SHP77 treated with DMSO at 0.1 percent for 48 hours (cell line): ENCODE results near the gene TMEM272.

Experiments
- DNase-seq: peaks from one replicate; lab custom pipeline; 2025; lab: John Stamatoyannopoulos, UW

TMEM272 gene

GRCh38 chr13:51780099-51780498, 64.9 kb downstream of the TMEM272 start:
- DNase-seq: no peak

GRCh38 chr13:51778392-51778791, 66.6 kb downstream of the TMEM272 start:
- DNase-seq: no peak

GRCh38 chr13:51777921-51778320, 67.1 kb downstream of the TMEM272 start:
- DNase-seq: no peak

GRCh38 chr13:51776179-51776578, 68.8 kb downstream of the TMEM272 start:
- DNase-seq: no peak

- DNase-seq: no peak
These were observed 71.5 kb downstream of the TMEM272 start for GRCh38 chr13:51773515-51773914.

- no peak for DNase-seq
These were observed 72.2 kb downstream of the TMEM272 start for GRCh38 chr13:51772781-51773180.

- DNase-seq: no peak
These were observed 72.9 kb downstream of the TMEM272 start for GRCh38 chr13:51772105-51772455.

- no peak for DNase-seq
These were observed 73.4 kb downstream of the TMEM272 start for GRCh38 chr13:51771418-51772104.

GRCh38 chr13:51770681-51771417, 74.1 kb downstream of the TMEM272 start:
- DNase-seq: no peak

GRCh38 chr13:51770160-51770559, 74.8 kb downstream of the TMEM272 start:
- DNase-seq: no peak

- DNase-seq: no peak
These were observed 75.4 kb downstream of the TMEM272 start for GRCh38 chr13:51769455-51770127.

- no peak for DNase-seq
These were observed 76.0 kb downstream of the TMEM272 start for GRCh38 chr13:51768976-51769375.

GRCh38 chr13:51768378-51768921, 76.5 kb downstream of the TMEM272 start:
- no peak for DNase-seq

GRCh38 chr13:51767100-51767499, 77.9 kb downstream of the TMEM272 start:
- no peak for DNase-seq

- DNase-seq: no peak
These were observed 79.8 kb downstream of the TMEM272 start for GRCh38 chr13:51765142-51765515.

GRCh38 chr13:51764184-51765141, 80.5 kb downstream of the TMEM272 start:
- peak; percentile 48 for DNase-seq

GRCh38 chr13:51763486-51763885, 81.5 kb downstream of the TMEM272 start:
- DNase-seq: no peak
